Measurements from ENCODE around the gene TP53INP2.

TP53INP2 gene

GRCh38 chr20:34703061-34703423, 1.1 kb upstream of the TP53INP2 start:
- no peaks in the 10 kb centered on the region for H3K27me3 ChIP-seq
- peaks cover 32 to 55% (median 50%) of the 10 kb centered on the region in 10 experiments for H3K4me1 ChIP-seq
- peak overlapping the region; percentile 75 to 94 (median 87); a peak in 17 of 20 replicates for H3K4me3 ChIP-seq
- H3K36me3 ChIP-seq: no peaks in the 10 kb centered on the region
- peak overlapping the region in 9 of 11 experiments; percentile 91 to 99 (median 93); a peak in 10 of 22 replicates for H3K9ac ChIP-seq
- H4K20me1 ChIP-seq: peaks cover 0 to 23% (median 0%) of the 10 kb centered on the region in 11 experiments; a peak in 4 of 22 replicates
- no peak for TF ChIP-seq Cebpa-rat (IDR thresholded peaks at IDR 0.05)
- peak overlapping the region; percentile 92 to 99 (median 95) for H3K4me2 ChIP-seq
- H3K27ac ChIP-seq: no peak overlapping the region
- H3K9me3 ChIP-seq (replicated peaks in 1 of 11): no peaks in the 10 kb centered on the region

- Histone ChIP-seq H3K4me3 (peak overlapping the region; percentile 75 to 94 (median 87)), H3K36me3 (no peaks in the 10 kb centered on the region), H3K4me2 (peak overlapping the region; percentile 92 to 99 (median 95)), H3K9ac (peak overlapping the region; percentile 91 to 100 (median 93)), H3K9me3 (replicated peaks in 1 of 11) (no peaks in the 10 kb centered on the region), H3K27ac (peak overlapping the region; percentile 90 to 100 (median 95)), H3K4me1 (peaks cover 38 to 58% (median 55%) of the 10 kb centered on the region in 10 experiments), H4K20me1 (peaks cover 0 to 24% (median 0%) of the 10 kb centered on the region in 11 experiments; a peak in 4 of 22 replicates), H3K27me3 (no peaks in the 10 kb centered on the region)
- TF ChIP-seq Cebpa-rat (IDR thresholded peaks at IDR 0.05): no peak
Measured at GRCh38 chr20:34703424-34704176, 544 bp upstream of the TP53INP2 start.

GRCh38 chr20:34705008-34705396, 858 bp downstream of the TP53INP2 start:
- peak overlapping the region; percentile 75 to 94 (median 87) for H3K4me3 ChIP-seq
- H3K4me2 ChIP-seq: peak overlapping the region; percentile 92 to 99 (median 97)
- peak overlapping the region; percentile 90 to 100 (median 95) for H3K27ac ChIP-seq
- H4K20me1 ChIP-seq: peaks cover 0 to 24% (median 1%) of the 10 kb centered on the region in 11 experiments; a peak in 11 of 22 replicates
- H3K27me3 ChIP-seq: peaks cover 0 to 2% (median under 1%) of the 10 kb centered on the region in 11 experiments; a peak in 7 of 22 replicates
- H3K9me3 ChIP-seq (replicated peaks in 1 of 11): no peaks in the 10 kb centered on the region
- TF ChIP-seq Cebpa-rat (IDR thresholded peaks at IDR 0.05): no peak
- no peaks in the 10 kb centered on the region for H3K36me3 ChIP-seq
- H3K4me1 ChIP-seq: peaks cover 42 to 60% (median 57%) of the 10 kb centered on the region in 10 experiments
- peak overlapping the region; percentile 91 to 100 (median 93) for H3K9ac ChIP-seq

- no peak for TF ChIP-seq Cebpa-rat (IDR thresholded peaks at IDR 0.05)
- H3K4me1 ChIP-seq: peaks cover 49 to 67% (median 64%) of the 10 kb centered on the region in 10 experiments
- H3K27me3 ChIP-seq: peaks cover 0 to 8% (median 7%) of the 10 kb centered on the region in 11 experiments; a peak in 9 of 22 replicates
- H3K27ac ChIP-seq: peak overlapping the region in 9 of 11 experiments; percentile 91 to 100 (median 95); a peak in 15 of 22 replicates
- H3K9ac ChIP-seq: peak overlapping the region; percentile 27 to 100 (median 93); a peak in 18 of 22 replicates
- peak overlapping the region in 7 of 10 experiments; percentile 75 to 89 (median 86); a peak in 10 of 20 replicates for H3K4me3 ChIP-seq
- peaks cover 6 to 31% (median 8%) of the 10 kb centered on the region in 11 experiments; a peak in 17 of 22 replicates for H4K20me1 ChIP-seq
- no peaks in the 10 kb centered on the region for H3K36me3 ChIP-seq
- H3K4me2 ChIP-seq: peak overlapping the region; percentile 92 to 99 (median 97)
- no peaks in the 10 kb centered on the region for H3K9me3 ChIP-seq (replicated peaks in 1 of 11)
Measured at GRCh38 chr20:34705397-34706301, 1.5 kb downstream of the TP53INP2 start.

- H3K4me2 ChIP-seq: peak overlapping the region; percentile 92 to 99 (median 97)
- H3K27me3 ChIP-seq: peaks cover 0 to 10% (median 7%) of the 10 kb centered on the region in 11 experiments; a peak in 9 of 22 replicates
- H3K9ac ChIP-seq: peak overlapping the region in 7 of 11 experiments; percentile 15 to 100 (median 94); a peak in 7 of 22 replicates
- no peak for TF ChIP-seq Cebpa-rat (IDR thresholded peaks at IDR 0.05)
- H4K20me1 ChIP-seq: peaks cover 13 to 38% (median 15%) of the 10 kb centered on the region in 11 experiments; a peak in 19 of 22 replicates
- H3K36me3 ChIP-seq: peaks cover 0 to 3% (median 0%) of the 10 kb centered on the region in 11 experiments; a peak in 1 of 22 replicates
- H3K4me1 ChIP-seq: peaks cover 56 to 74% (median 71%) of the 10 kb centered on the region in 10 experiments
- H3K4me3 ChIP-seq: peak overlapping the region in 1 of 10 experiments; percentile 86; a peak in 1 of 20 replicates
- no peaks in the 10 kb centered on the region for H3K9me3 ChIP-seq (replicated peaks in 1 of 11)
- no peak overlapping the region for H3K27ac ChIP-seq
Measured at GRCh38 chr20:34706302-34706875, 2.2 kb downstream of the TP53INP2 start.

GRCh38 chr20:34706912-34707784, 3.0 kb downstream of the TP53INP2 start:
- H3K9ac ChIP-seq: peak overlapping the region in 3 of 11 experiments; percentile 13 to 99 (median 38); a peak in 4 of 22 replicates
- no peak for TF ChIP-seq Cebpa-rat (IDR thresholded peaks at IDR 0.05)
- H3K27me3 ChIP-seq: peaks cover 0 to 10% (median 7%) of the 10 kb centered on the region in 11 experiments; a peak in 9 of 22 replicates
- peaks cover 62 to 79% (median 73%) of the 10 kb centered on the region in 10 experiments for H3K4me1 ChIP-seq
- peaks cover 0 to 11% (median 5%) of the 10 kb centered on the region in 11 experiments; a peak in 5 of 22 replicates for H3K36me3 ChIP-seq
- no peak overlapping the region for H3K4me3 ChIP-seq
- no peaks in the 10 kb centered on the region for H3K9me3 ChIP-seq (replicated peaks in 1 of 11)
- no peak overlapping the region for H3K27ac ChIP-seq
- H4K20me1 ChIP-seq: peaks cover 19 to 46% (median 22%) of the 10 kb centered on the region in 11 experiments; a peak in 19 of 22 replicates
- H3K4me2 ChIP-seq: peak overlapping the region; percentile 92 to 99 (median 97)

- H3K9me3 ChIP-seq (replicated peaks in 1 of 11): no peaks in the 10 kb centered on the region
- H3K27me3 ChIP-seq: peaks cover 0 to 10% (median 7%) of the 10 kb centered on the region in 11 experiments; a peak in 9 of 22 replicates
- peak overlapping the region; percentile 79 to 92 (median 85) for H3K9ac ChIP-seq
- peaks cover 9 to 25% (median 16%) of the 10 kb centered on the region in 11 experiments; a peak in 19 of 22 replicates for H3K36me3 ChIP-seq
- TF ChIP-seq Cebpa-rat (IDR thresholded peaks at IDR 0.05): no peak
- H4K20me1 ChIP-seq: peaks cover 20 to 56% (median 24%) of the 10 kb centered on the region in 11 experiments; a peak in 19 of 22 replicates
- H3K4me3 ChIP-seq: peak overlapping the region; percentile 65 to 81 (median 73)
- H3K4me2 ChIP-seq: peak overlapping the region; percentile 92 to 99 (median 97)
- H3K4me1 ChIP-seq: peaks cover 54 to 77% (median 64%) of the 10 kb centered on the region in 10 experiments
- peak overlapping the region in 10 of 11 experiments; percentile 78 to 89 (median 84); a peak in 19 of 22 replicates for H3K27ac ChIP-seq
Measured at GRCh38 chr20:34708621-34709043, 4.5 kb downstream of the TP53INP2 start.
